T-cell (primary cell): Measurements from ENCODE around the gene CCDC190. TPM values are rescaled to one million over a fixed set of nuclear protein-coding genes. Genes with fewer than 3 reads are reported as not detected.

Experiments used
- ATAC-seq, 4 experiments: fragments of 200-7000 bp in 3 of 4; fragments of 150-1000 bp in 1 of 4; cut with Tn5 transposase; replicated peaks in 1 of 4; 1 replicate in 3 of 4; 2 replicates in 1 of 4; pipeline ENCODE4 v1.10.0; 2021; ENCODE audit warnings: moderate library complexity in 3 of 4, mild to moderate bottlenecking in 2 of 4, moderate number of reproducible peaks in 1 of 4
- CTCF ChIA-PET, 2 donors: fragments of 300-600 bp; sonication (Branson Sonifier 250); formaldehyde crosslinking; loops; one replicate each; lab custom pipeline; 2022; ENCODE audit warnings: antibody characterized with exemption in 2 of 2; lab: Charles Lee
- POLR2A ChIA-PET, 2 donors: fragments of 300-600 bp; sonication (Branson Sonifier 250); formaldehyde crosslinking; loops; one replicate each; lab custom pipeline; 2022; ENCODE audit warnings: antibody characterized with exemption in 2 of 2; lab: Charles Lee
- DNase-seq, 35 experiments: peaks; one replicate each; pipeline versions ENCODE4 v3.0.0 to v3.0.0-alpha.2; 2013 to 2023
- H3K27ac ChIP-seq: one replicate; pipeline ENCODE4 v1.5.1; 2013; ENCODE audit warnings: low read length
- H3K27me3 ChIP-seq, 2 experiments: replicated peaks in 1 of 2; 1 replicate in 1 of 2; 2 replicates in 1 of 2; pipeline versions ENCODE4 v1.6.1 to v1.7.0; 2013; ENCODE audit warnings: low read length in 1 of 2, mixed read lengths in 1 of 2; ENCODE audit not compliant: control insufficient read depth in 2 of 2, insufficient read depth in 2 of 2; ENCODE audit errors: extremely low read depth in 1 of 2
- H3K36me3 ChIP-seq, 2 donors: 1 replicate in 1 of 2; 2 replicates in 1 of 2; pipeline versions ENCODE4 v1.6.1 to v1.7.0; 2013; ENCODE audit warnings: low read length in 1 of 2; ENCODE audit not compliant: control insufficient read depth in 2 of 2, insufficient read depth in 1 of 2; ENCODE audit errors: extremely low read depth in 1 of 2
- H3K4me1 ChIP-seq, 2 experiments: 1 replicate in 1 of 2; 2 replicates in 1 of 2; pipeline versions ENCODE4 v1.6.1 to v1.7.0; 2013; ENCODE audit warnings: low read length in 2 of 2, mixed read lengths in 1 of 2; ENCODE audit not compliant: insufficient read depth in 2 of 2, control insufficient read depth in 1 of 2; ENCODE audit errors: extremely low read depth in 1 of 2
- H3K4me3 ChIP-seq, 2 donors: 1 replicate in 1 of 2; 2 replicates in 1 of 2; pipeline versions ENCODE4 v1.5.1 to v1.7.0; 2013; ENCODE audit warnings: mild to moderate bottlenecking in 2 of 2, low read length in 1 of 2, moderate library complexity in 1 of 2; ENCODE audit not compliant: control insufficient read depth in 1 of 2; ENCODE audit errors: extremely low read depth in 1 of 2
- H3K9me3 ChIP-seq: 2 replicates; pipeline ENCODE4 v1.7.0; 2013
- H3K27ac Mint-ChIP-seq, 2 donors: one replicate each; pipeline ENCODE4 v1.8.0; 2020 to 2021; ENCODE audit warnings: mild to moderate bottlenecking in 2 of 2, mixed read lengths in 2 of 2
- H3K27me3 Mint-ChIP-seq, 2 donors: one replicate each; pipeline ENCODE4 v1.8.0; 2021 to 2022; ENCODE audit warnings: mixed read lengths in 2 of 2
- H3K36me3 Mint-ChIP-seq: one replicate; pipeline ENCODE4 v1.8.0; 2021; ENCODE audit warnings: mixed read lengths
- H3K4me1 Mint-ChIP-seq, 3 donors: one replicate each; pipeline ENCODE4 v1.8.0; 2020 to 2022; ENCODE audit warnings: mixed read lengths in 3 of 3, mild to moderate bottlenecking in 1 of 3
- H3K4me3 Mint-ChIP-seq, 3 donors: one replicate each; pipeline ENCODE4 v1.8.0; 2020 to 2022; ENCODE audit warnings: mild to moderate bottlenecking in 3 of 3, mixed read lengths in 3 of 3, moderate library complexity in 3 of 3
- H3K9me3 Mint-ChIP-seq, 3 donors: one replicate each; pipeline ENCODE4 v1.8.0; 2020 to 2022; ENCODE audit warnings: mixed read lengths in 3 of 3
- WGBS: methylation state at CpG from one replicate; pipeline ENCODE4 v1.1.5; 2013; ENCODE audit warnings: missing lambda C conversion rate; ENCODE audit not compliant: insufficient coverage; 5-methylcytosine and 5-hydroxymethylcytosine counted together
- total RNA-seq, 35 experiments: library from RNA in 6 of 35; stranded (reverse) in 6 of 35; fragments of 120-200 nt in 1 of 35; gene quantifications; one replicate each; pipeline versions ENCODE4 v1.2.1 to v1.2.4 and lab custom pipeline; 2013 to 2026

Gene CCDC190
- total RNA-seq (not detected), total RNA-seq (lab: John Stamatoyannopoulos, UW) (0 to 0.09 (median 0) reads per million in 29 experiments)
- total RNA-seq (2013): not detected

DNA sequence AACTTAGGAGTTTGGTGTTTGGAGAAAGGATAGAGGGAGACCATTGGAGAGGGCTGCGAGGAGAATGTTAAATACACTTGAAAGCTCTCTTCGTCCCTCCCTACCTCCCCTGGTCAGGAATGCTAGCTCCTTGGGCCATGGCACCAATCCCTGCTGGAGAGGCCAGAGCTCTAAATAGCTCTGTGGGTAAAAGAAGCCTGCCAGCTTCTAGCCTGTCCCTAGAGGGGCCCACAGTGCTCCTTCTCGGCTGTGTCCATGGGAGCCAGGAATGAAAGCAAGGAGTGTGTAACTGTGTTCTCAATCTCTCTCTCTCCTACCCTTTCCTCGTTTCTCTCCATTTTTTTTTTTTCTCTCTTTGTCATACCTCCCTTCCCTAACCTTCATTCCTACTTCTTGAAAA, at the start of gene CCDC190:
Gene CCDC190, minus strand, starts transcription at position 75 of the 400 bp plus-strand sequence. CDS start 1,529 bp downstream, outside the sequence.
- CTCF ChIA-PET: interaction anchor here (0.6 to 1.7 kb wide), 2 partner anchors 13 to 455 kb away, joined by 3 to 6 read pairs; no protein-coding TSS in a partner anchor
- Mint-ChIP-seq H3K9me3 (no peaks in the 10 kb centered on the region), H3K27ac (no peak within 1 kb of the TSS), H3K36me3 (no peaks in the 10 kb centered on the region), H3K4me3 (no peak within 1 kb of the TSS), H3K27me3 (peaks cover 20 to 25% of the 10 kb centered on the region in 2 donors), H3K4me1 (no peaks in the 10 kb centered on the region)
- H3K27ac ChIP-seq: no peak within 1 kb of the TSS
- no peaks in the 10 kb centered on the region for H3K36me3 ChIP-seq
- H3K4me1 ChIP-seq: no peaks in the 10 kb centered on the region
- H3K27me3 ChIP-seq: peaks cover 0 to 1% of the 10 kb centered on the region in 2 experiments
- ATAC-seq (no peak), DNase-seq (no peak)
- POLR2A ChIA-PET: no interaction called here
- no peak within 1 kb of the TSS for H3K4me3 ChIP-seq
- H3K9me3 ChIP-seq: no peaks in the 10 kb centered on the region
- 60% methylated on average over 1 of the region's 4 CpGs for WGBS

DNA sequence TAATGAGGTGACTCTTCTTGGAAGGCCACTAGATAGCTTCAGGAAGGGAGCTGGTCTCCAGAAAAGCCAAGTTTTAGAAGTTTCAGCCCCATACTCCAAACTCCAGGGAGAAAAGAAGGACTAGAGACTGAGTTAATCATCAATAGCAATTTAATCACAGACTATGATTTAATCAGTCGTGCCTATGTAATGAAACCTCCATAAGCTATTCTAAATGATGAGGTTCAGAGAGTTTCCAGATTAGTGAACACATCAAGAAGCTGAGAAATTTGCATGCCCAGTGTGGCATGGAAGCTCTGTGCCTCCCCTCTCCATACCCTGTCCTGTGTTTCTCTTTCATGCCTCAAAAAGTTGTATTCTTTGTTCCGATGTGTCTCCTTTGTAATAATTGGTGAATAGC, 49.2 kb upstream of the CCDC190 start:
- no peak for ATAC-seq
- H3K9me3 Mint-ChIP-seq: peaks cover 6 to 17% (median 6%) of the 10 kb centered on the region in 3 donors
- POLR2A ChIA-PET: interaction anchor here in 1 of 2 donors (0.5 kb wide), 1 partner anchor 115 kb away, joined by 4 read pairs; no protein-coding TSS in a partner anchor

DNA sequence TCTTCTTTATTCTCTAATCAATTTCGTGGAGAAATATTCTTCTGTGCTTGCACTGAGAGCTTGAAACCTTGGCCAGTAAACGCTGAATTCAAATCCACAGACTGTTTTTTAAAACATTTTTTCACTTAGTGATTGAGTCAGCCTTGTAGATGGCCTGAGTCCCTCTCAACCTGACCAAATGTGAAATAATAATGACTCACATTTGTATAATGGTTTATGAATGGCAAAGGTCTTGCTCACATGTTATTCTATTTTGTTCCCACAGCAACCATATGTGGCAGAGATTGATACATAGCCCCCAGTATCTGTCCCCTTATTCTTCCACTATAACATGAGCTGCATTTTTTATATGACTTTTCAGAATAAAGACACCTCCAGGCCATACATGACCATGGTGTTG, 47.8 kb upstream of the CCDC190 start:
- Mint-ChIP-seq H3K36me3 (no peaks in the 10 kb centered on the region), H3K4me1 (no peaks in the 10 kb centered on the region), H3K4me3 (no peak overlapping the region), H3K9me3 (peaks cover 6 to 12% (median 6%) of the 10 kb centered on the region in 3 donors), H3K27me3 (peaks cover 0 to 9% of the 10 kb centered on the region in 2 donors), H3K27ac (no peak overlapping the region)
- no peaks in the 10 kb centered on the region for H3K4me1 ChIP-seq
- ChIA-PET POLR2A (no interaction called here), CTCF (no interaction called here)
- H3K4me3 ChIP-seq: no peak overlapping the region
- H3K27ac ChIP-seq: no peak overlapping the region
- DNase-seq (no peak), ATAC-seq (no peak)
- no peaks in the 10 kb centered on the region for H3K27me3 ChIP-seq
- WGBS: no CpG with 5 or more reads among the region's 2 CpGs
- H3K36me3 ChIP-seq: no peaks in the 10 kb centered on the region
- H3K9me3 ChIP-seq: no peaks in the 10 kb centered on the region

More for the DNA sequence above, 49.2 kb upstream of the CCDC190 start:
- no CpG with 5 or more reads among the region's 2 CpGs for WGBS
- Mint-ChIP-seq H3K27ac (no peak overlapping the region), H3K27me3 (peaks cover 2 to 9% of the 10 kb centered on the region in 2 donors), H3K4me3 (no peak overlapping the region), H3K4me1 (no peaks in the 10 kb centered on the region), H3K36me3 (no peaks in the 10 kb centered on the region)
- Histone ChIP-seq H3K9me3 (no peaks in the 10 kb centered on the region), H3K4me1 (no peaks in the 10 kb centered on the region), H3K27ac (no peak overlapping the region), H3K36me3 (no peaks in the 10 kb centered on the region), H3K27me3 (no peaks in the 10 kb centered on the region), H3K4me3 (no peak overlapping the region)
- DNase-seq: no peak
- CTCF ChIA-PET: no interaction called here

- no peak overlapping the region for H3K27ac Mint-ChIP-seq
- DNase-seq: no peak
- H3K4me3 Mint-ChIP-seq: no peak overlapping the region
- H3K4me1 Mint-ChIP-seq: no peaks in the 10 kb centered on the region
- H3K4me1 ChIP-seq: no peaks in the 10 kb centered on the region
- H3K36me3 Mint-ChIP-seq: no peaks in the 10 kb centered on the region
- H3K9me3 Mint-ChIP-seq: peaks cover 6 to 12% (median 6%) of the 10 kb centered on the region in 3 donors
- no CpG with 5 or more reads among the region's 2 CpGs for WGBS
- ATAC-seq: no peak
- H3K9me3 ChIP-seq: no peaks in the 10 kb centered on the region
- ChIA-PET CTCF (no interaction called here), POLR2A (no interaction called here)
- no peak overlapping the region for H3K4me3 ChIP-seq
- no peak overlapping the region for H3K27ac ChIP-seq
- peaks cover 0 to 9% of the 10 kb centered on the region in 2 donors for H3K27me3 Mint-ChIP-seq
- no peaks in the 10 kb centered on the region for H3K36me3 ChIP-seq
- H3K27me3 ChIP-seq: no peaks in the 10 kb centered on the region
Measured at GRCh38 chr1:162908236-162908635, 47.3 kb upstream of the CCDC190 start.

DNA sequence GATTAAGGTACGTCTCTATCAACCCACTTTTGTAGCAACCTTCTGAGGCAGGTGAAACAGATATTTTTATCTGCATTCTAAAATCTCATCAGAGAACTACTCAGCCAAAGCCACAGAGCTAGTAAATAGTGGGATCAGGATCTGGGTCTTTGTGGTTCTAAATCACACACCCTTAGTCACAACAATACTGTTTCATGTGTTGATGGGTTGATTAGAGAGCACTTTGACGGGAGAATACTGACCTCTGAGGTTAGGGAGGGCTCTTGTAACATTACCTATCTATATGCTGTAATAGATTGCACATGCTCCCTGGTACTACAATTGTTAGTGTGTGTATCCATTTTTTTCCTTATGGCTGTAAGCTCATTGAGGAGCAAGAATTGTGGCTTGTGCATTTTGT, 45.5 kb upstream of the CCDC190 start:
- Histone ChIP-seq H3K4me1 (no peaks in the 10 kb centered on the region), H3K27me3 (no peaks in the 10 kb centered on the region), H3K9me3 (no peaks in the 10 kb centered on the region), H3K4me3 (no peak overlapping the region), H3K36me3 (no peaks in the 10 kb centered on the region), H3K27ac (no peak overlapping the region)
- no peaks in the 10 kb centered on the region for H3K4me1 Mint-ChIP-seq
- POLR2A ChIA-PET: no interaction called here
- no peak for ATAC-seq
- no peak overlapping the region for H3K4me3 Mint-ChIP-seq
- WGBS: no CpG with 5 or more reads among the region's 2 CpGs
- CTCF ChIA-PET: no interaction called here
- H3K27me3 Mint-ChIP-seq: peaks cover 0 to 9% of the 10 kb centered on the region in 2 donors
- H3K9me3 Mint-ChIP-seq: no peaks in the 10 kb centered on the region
- no peaks in the 10 kb centered on the region for H3K36me3 Mint-ChIP-seq
- H3K27ac Mint-ChIP-seq: no peak overlapping the region
- no peak for DNase-seq

GRCh38 chr1:162905174-162906158, 44.5 kb upstream of the CCDC190 start:
- WGBS: 100% methylated on average over 1 of the region's 1 CpG
- no peak for ATAC-seq
- Mint-ChIP-seq H3K27ac (no peak overlapping the region), H3K36me3 (no peaks in the 10 kb centered on the region), H3K4me1 (no peaks in the 10 kb centered on the region), H3K27me3 (peaks cover 0 to 9% of the 10 kb centered on the region in 2 donors), H3K9me3 (no peaks in the 10 kb centered on the region), H3K4me3 (no peak overlapping the region)
- Histone ChIP-seq H3K27ac (no peak overlapping the region), H3K4me3 (no peak overlapping the region), H3K27me3 (no peaks in the 10 kb centered on the region), H3K36me3 (no peaks in the 10 kb centered on the region), H3K4me1 (no peaks in the 10 kb centered on the region), H3K9me3 (no peaks in the 10 kb centered on the region)
- no peak for DNase-seq
- POLR2A ChIA-PET: no interaction called here
- CTCF ChIA-PET: no interaction called here
